Stimulated activated CD8-positive, alpha-beta memory T cell treated with anti-CD3 and anti-CD28 coated beads, Interleukin-15, amount 100 ng/mL, for 1 hour (primary cell): ENCODE results near the gene SNX10.

ENCODE experiments used
- DNase-seq: peaks from one replicate; pipeline ENCODE4 v3.0.0-alpha.2; 2020; ENCODE audit warnings: low read depth

The SNX10 gene

DNA sequence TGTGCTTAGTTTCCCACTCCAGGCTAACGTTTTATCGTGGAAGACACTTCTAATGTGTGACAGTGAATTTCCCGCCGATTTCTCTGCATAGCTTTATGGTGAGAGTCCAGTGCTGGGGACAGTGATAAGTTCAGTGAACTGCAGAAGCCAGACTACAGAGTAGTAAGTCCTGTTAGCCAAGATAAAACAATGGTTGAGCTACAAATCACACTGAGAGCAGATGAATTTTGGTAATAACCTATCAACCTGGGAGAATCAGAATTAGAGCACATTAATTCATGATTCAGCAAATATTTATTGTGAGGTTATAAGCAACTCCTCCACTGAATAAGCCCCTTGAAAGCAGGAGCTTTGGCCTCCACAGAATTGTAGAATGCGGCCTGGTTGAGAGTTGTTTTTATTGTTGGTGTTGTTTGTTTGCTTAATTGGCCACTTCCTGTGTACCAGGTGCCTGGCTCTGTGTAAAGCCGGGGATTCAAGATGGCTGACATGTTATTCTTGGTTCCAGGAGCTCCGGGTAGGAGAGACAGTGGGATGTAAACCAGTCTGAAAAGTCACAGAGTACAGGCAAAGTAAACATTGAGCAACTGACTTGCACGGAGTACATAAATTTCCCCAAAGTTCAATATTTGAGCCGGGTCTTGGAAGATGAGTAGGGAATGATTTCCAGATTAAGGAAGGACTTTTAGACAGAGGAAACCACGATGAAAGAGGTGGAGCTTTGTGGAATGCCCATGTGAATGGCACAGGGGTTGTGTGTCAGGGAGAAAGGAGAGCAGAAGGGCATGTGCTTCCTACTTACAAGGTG is 112.7 kb downstream of the SNX10 start:
- DNase-seq: no peak

DNA sequence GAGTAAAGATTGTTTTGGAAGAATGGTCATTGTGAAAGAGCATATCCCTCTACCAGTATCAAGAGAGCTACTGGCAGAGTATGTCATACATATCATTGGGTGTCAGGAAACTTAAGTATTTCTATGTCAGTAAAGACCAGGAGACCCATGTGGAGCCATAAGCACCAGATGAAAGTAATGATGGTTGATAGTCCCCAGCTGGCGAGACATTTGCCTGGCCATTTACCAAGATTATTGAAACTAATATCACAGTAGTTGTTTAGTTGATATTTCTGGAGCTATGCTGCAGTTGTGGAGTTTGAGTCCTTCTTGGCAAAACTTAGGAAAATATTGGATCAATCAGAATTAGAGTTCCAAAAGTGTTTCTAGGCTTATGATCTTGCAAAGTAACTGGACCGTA is 114.8 kb downstream of the SNX10 start:
- no peak for DNase-seq

DNA sequence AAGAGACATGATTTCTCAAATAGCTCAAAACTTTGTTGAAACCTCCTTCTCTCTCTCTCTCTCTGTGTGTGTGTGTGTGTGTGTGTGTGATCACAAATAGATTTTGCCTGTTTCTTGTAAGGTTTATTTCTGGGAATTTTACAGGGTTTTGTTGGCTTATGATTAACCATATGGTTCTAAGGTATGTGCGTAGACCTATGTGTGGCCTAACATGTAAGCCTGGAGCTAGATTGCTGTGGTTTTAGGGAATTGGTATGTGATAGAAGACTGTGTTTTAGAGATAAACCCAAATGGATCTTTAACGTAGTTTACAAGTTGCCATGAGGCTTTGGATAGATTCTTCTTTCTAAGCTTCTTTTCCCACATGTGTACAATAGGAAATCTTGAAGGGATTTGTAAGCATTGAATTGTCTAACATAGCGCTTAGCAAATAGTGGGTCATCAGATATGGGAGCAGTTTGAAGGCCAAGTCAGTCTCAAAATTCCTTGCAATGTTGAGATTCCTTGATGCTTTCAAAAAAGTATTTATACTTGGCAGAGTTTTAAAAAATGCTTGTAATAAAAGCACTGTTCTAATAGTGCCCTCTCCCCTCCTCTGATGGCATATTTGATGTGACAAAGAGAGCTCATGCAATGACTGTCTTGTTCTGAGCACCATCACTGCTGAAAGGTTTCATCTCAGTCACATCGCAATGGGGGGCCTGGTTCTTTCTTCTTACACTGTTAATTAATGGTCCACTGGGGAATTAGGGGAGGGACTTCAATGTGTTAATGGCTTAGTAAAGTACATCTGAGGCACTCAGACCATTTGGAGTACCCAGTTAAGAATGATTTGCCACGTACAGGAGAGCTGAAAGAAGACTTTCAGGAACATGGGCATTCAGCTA is 118.2 kb downstream of the SNX10 start:
- DNase-seq: no peak

DNA sequence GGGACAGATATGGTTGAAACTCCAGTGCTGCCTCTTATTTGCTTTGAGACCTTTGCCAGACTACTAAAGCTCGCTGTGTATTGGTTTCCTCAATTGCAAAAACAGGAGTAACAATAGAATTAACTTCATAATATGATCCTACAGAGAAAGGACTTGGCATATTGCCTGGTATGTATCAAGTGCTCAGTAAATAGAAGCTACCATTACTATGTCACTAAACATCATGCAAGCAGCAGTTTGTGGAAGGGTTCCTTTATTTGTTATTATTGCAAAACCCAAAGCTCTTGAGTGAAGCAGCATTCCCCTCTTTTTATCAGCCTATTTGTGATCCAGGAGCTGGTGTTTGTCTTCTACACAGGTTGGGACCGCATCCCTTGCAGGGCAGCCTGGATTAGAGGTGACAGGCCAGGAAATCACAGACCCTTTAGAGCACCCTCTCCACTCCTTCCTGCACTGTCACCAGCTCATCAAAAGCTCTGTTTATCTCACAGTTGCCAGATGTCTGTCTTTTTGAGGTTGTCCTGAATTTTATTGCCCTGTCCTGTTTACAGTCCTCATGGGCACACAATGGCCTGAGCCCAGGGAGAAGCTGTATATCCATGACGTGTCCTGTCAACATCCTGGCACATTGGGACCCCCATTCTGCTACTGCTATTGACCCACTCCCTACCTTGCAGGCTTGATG is 121.5 kb downstream of the SNX10 start:
- DNase-seq: no peak

DNA sequence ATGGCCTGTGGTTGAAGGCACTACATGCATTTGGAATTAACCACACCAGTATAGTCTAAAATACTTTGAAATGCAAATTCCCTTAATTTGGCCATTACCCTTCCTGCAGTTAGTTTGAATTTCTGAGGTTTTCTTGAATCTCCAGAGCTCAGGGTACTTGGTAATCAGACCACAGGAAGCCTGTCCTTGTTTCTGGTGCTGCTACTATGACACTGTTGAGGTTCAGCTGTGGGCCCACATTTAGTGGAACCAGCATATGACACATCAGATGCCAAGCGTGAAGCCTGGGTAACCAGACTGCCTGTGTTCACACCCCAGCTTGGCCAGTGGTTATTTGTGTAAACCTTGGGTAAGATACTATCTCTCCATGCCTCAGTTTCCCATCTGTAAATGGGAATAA is 124.3 kb downstream of the SNX10 start:
- no peak for DNase-seq

DNA sequence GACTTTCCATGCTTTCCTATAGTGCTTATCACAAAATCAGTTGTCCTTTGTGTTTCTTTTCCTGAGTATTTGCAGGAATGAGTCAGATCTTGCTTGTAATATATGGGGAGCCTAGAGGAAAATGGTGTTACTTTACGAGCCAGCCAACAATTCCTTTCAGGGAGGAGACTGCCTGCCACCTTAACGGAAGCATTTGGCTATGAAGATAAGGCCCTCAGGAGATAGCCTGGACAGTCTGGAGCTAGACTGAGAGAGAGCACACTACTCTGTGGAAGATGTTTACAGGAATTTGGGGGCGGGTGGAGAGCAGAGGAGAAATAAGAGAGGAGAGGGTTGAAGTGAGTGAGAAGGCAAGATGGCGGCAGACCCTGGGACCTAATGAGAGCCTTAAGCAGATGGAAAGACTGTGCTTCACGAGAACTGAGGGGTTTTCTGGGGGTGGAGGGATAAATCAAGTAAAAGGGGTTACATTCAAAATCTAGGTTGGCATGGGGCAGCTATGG is 126.3 kb downstream of the SNX10 start:
- DNase-seq: no peak

DNA sequence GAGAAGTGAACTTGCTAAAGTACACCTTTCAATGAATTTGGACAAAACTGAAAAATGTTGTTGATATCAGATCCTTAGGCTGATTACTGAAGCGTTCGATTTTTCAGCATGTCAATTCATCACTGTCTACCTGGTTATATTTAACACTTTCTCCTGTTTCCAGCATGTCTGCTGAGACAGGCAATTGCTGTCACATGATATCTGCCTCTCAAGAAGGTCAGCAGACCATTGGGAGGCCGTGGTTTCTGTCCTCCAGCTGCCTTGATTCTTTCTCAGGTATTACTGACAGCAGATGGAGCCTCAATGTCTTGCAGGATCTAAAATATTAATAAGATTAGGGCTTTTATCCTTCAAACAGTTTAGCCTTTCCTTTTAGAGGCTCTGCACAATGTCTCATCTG is 127.5 kb downstream of the SNX10 start:
- DNase-seq: no peak

DNA sequence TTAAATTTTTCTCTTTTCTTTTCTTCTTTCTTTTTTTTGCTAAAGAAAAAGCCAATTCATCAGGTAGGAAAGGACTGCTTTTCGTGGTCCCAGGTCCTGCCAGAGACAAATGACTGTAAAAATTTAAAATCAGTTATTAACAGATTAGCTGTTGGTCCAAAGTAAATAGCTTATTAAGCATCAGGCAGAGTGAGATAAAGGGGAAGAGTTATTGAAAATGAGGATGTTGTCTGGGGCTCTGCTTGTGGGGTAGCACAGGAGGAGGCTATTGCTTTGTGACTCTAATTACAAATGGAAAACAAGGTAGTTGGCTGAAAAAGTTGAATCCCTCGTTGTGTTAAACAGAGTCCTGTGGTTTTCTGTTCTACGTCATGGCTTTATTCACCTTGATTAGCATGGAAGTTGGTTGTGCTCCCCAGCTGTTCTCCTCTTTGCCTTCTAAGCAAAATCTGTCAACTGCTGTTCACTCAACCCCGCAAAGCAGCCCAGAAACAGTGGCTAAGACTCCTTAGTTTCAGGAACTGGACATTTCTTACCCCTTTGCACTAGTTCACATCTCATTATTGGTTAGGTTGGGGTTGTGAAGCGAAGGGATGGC is 128.9 kb downstream of the SNX10 start:
- no peak for DNase-seq

DNA sequence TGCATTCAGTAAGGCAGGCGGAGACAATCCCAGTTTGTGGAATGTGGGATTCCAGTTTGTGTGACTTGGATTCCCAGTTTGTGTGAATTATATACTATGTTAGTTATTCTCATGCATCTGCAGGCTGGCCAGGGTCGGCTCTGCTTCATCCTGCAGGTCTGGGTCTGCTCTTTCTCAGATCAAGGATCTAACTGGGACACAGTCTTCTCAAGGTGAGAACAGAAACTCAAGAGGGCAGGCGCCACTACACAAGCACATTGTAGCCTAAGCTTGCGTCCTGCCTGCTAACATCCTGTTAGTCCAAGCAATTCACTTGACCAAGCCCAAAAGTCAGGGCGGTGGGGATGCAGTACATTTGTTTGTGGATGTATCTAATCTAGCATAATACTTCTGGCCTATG is 131.1 kb downstream of the SNX10 start:
- no peak for DNase-seq

DNA sequence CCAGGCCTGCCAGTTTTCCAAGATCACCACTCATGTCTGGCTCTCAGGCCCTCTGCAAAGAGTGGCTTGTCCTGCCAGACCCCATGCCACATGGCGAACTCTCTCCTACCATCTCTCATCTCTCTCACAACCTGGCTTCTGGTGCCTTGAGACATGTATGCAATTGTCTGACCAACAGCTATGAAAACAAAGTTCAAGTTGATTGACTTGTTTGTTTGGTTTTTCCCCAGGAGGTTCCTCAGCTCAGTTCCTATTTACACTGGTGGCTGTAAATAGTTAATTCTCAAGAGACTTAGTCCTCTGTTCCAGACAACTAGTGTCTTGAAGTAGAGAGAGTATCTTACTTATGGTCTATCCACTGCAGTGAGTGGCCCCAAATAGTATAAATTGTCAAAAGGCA is 131.8 kb downstream of the SNX10 start:
- DNase-seq: no peak
